GM12872 (cell line): ENCODE measurements around the gene TSR3.

Source experiments
- TF ChIP-seq, protein P1 (sequence below): IDR thresholded peaks from 3 replicates; pipeline ENCODE4 v1.5.1; 2011; ENCODE audit warnings: low read depth, mild to moderate bottlenecking, low read length, moderate library complexity; ENCODE audit not compliant: insufficient read depth

Gene TSR3

DNA sequence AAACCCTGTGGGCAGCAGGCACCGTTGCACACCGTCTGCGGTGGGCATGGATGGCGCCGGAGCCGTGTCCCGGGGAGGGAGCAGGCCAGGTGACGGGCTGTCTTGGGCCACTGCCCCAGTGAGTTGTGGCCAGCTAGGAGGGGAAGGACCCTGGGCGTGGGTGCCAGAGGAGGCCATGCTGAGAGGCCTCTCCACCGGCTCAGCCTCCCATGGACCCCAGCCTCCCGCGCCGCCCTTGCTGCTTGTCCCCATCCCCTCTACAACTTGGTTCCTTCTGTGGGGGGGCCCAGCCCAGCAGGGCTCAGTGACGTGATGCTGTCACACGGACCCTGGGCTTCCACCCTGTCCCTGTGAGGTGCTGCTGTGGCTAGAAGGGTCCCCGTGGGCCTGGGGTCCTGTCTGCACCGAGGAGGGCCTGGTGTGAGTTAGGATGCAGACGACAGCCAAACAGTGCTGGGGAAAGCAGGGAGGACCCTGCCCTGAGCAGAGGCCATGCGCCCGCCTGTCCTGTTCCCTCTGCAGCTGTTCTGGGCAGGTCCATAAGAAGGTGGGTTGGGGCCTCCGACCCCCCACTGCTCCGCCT is 30.9 kb downstream of the TSR3 start:
- TF ChIP-seq, protein P1, sequence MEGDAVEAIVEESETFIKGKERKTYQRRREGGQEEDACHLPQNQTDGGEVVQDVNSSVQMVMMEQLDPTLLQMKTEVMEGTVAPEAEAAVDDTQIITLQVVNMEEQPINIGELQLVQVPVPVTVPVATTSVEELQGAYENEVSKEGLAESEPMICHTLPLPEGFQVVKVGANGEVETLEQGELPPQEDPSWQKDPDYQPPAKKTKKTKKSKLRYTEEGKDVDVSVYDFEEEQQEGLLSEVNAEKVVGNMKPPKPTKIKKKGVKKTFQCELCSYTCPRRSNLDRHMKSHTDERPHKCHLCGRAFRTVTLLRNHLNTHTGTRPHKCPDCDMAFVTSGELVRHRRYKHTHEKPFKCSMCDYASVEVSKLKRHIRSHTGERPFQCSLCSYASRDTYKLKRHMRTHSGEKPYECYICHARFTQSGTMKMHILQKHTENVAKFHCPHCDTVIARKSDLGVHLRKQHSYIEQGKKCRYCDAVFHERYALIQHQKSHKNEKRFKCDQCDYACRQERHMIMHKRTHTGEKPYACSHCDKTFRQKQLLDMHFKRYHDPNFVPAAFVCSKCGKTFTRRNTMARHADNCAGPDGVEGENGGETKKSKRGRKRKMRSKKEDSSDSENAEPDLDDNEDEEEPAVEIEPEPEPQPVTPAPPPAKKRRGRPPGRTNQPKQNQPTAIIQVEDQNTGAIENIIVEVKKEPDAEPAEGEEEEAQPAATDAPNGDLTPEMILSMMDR = no peak

DNA sequence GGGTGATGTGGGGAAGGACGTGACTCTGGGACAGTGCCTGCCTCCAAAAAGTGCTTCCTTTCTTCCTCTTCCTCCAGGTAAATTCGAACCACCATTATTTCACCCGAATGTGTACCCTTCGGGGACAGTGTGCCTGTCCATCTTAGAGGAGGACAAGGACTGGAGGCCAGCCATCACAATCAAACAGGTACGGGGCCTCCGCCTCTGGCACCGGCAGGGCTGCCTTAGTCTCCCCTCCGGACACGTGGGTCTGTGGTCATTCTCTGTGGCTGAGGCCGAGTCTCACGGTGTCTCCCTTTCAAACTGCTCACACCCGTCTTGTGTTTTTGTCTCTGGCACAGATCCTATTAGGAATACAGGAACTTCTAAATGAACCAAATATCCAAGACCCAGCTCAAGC is 31.6 kb downstream of the TSR3 start:
- TF ChIP-seq, protein P1 = no peak

DNA sequence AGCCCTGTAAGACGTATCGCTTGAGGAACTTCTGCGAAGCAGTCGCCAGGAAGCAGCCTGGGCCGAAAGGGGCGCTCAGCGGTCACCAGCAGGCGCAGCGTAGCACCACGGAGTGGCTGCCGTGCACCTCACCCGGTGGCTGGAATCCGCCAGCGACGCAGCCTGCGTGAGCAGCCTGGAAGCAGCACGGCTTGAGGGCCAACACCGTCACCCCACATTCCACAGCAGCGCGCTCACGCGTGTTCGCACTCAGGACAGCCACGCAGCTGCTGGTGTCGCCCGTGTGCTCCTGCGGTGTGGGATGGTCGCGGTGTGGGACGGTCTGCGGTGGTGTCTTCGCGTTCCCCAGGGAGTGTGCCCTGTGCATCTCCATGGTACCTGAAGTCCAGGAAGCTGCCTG is 32.6 kb downstream of the TSR3 start:
- TF ChIP-seq, protein P1 = no peak

DNA sequence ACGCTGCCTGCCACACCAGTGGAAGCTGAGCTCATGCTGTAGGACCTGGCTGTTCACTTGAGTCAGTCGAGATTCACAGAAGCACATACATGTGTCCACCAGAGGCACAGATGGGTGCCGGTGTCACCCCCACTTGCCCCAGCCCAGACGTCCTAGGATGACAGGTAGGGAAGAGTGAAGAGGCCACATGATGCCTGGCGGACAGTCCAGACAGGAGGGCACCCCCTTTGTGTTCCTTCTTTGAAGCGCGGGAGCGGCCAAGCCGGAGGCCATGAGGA is 33.5 kb downstream of the TSR3 start:
- TF ChIP-seq, protein P1 = no peak

DNA sequence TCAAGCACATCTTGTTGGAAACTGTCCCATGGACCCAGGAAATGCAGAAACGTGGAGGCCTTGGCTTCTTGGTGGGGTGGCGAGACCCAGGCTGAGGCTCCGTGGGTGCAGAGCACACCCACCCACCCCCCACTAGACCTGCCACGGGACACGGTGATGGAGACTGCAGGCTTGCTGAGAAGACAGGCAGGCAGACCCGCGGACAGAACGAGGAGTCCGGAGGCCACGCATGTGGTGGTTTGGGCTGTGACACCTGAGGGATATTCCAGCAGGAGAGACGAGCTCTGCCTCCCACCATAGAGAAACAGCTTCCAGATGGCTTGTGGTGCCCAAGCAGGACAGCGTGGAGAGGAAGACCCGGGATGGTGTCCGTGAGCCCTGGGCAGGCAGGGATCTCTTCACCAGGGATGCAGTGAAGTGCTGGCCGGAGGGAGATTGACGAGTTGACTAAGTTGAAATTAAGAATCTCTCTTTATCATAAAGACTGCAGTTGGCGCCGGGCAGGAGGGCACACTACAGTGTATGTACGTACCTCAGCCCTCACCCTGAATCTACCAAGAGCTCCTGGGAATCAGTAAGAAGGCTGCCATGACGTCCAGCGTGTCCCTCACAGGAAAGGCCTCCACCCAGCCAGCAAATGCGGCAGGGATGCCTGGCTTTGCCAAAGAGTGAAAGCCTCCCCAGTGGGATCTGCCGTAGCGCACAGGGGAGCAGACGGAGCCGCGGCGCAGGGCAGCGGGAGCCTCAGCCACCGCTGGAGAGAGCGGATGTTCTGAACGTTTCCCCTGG is 34.0 kb downstream of the TSR3 start:
- TF ChIP-seq, protein P1 = no peak

DNA sequence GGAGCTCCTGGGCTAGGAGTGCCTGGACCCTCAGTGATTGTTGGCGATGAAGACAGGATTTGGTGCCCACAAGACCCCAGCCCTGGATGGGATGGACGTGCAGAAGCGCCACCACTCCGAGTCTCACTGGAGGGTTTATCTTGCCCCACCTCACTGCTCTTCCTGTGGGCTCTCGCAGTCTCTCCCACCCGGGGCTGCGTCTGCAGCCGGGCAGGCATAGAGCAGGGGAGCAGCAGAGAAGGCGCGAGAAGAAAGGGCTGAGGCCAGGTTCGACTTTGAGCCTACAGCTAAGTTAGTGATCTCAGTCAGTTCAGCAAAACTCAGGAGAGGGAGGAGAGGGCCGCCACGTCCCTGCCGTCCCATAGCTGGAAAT is 35.7 kb downstream of the TSR3 start:
- TF ChIP-seq, protein P1 = no peak

DNA sequence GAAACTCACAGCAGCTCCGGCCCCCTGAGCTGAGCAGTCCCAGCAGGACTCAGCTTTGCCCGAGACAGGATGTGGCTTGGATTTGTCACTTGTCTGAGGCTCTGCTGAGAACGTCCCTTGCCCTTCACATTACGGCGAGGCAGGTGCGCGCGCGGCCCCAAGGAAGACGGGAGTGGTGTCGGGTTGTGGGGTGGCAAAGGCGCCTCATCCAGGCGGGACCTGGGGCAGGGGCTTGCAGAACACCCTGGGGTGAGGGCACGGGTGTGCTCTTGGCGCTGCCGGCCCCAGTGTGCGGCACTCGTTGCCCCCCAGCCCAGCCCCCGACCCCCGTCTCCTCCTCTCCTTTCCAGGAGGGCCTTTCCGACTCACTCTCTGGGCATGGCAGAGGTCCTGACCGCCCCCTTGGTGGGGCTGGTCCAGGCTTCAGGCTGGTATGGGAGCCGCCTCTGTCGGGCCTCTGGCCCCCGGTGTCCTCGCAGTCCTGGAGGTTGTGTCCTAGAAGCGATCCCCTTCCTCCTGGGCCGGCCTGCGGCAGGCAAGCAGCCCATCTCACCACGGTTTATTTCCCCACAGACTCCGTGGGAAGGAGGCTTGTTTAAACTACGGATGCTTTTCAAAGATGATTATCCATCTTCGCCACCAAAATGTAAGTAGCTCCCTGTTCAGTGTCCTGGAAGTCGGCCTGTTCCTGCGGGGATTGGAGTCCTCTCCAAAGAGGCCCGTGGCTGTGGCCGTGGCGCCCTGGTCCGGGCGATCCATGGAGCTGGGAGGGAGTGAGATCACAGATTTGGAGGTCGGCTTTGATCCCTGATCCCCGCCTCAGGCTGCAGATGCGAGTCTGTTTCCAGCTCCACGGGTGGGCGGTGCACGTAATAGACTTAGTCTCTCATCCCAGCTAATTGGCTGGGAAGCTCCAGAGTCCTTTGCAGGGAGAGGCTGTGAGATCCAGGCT is 36.3 kb downstream of the TSR3 start:
- TF ChIP-seq, protein P1 = no peak
